Neural progenitor cell (in vitro differentiated cells): Measurements from ENCODE around the gene ARL9. TPM values are rescaled to one million over a fixed set of nuclear protein-coding genes. Genes with fewer than 3 reads are reported as not detected.

Source experiments
- DNase-seq: peaks from one replicate; pipeline ENCODE4 v3.0.0-alpha.2; 2016; ENCODE audit warnings: low spot score
- H2AFZ ChIP-seq: fragments of 200-600 bp; sonication (generic); replicated peaks from 2 replicates; pipeline ENCODE4 v1.6.1; 2016; ENCODE audit warnings: antibody characterized with exemption
- H3F3A ChIP-seq: fragments of 200-600 bp; sonication (generic); 2 replicates; pipeline ENCODE4 v1.6.1; 2016; ENCODE audit warnings: antibody characterized with exemption, low read depth
- H3K27ac ChIP-seq: fragments of 200-600 bp; sonication (generic); 2 replicates; pipeline ENCODE4 v1.5.1; 2016; ENCODE audit warnings: mild to moderate bottlenecking
- H3K27me3 ChIP-seq: fragments of 200-600 bp; sonication (generic); 2 replicates; pipeline ENCODE4 v1.6.1; 2016; ENCODE audit warnings: mild to moderate bottlenecking, moderate library complexity
- H3K36me3 ChIP-seq: fragments of 200-600 bp; sonication (generic); 2 replicates; pipeline ENCODE4 v1.5.1; 2016
- H3K4me1 ChIP-seq: fragments of 200-600 bp; sonication (generic); 2 replicates; pipeline ENCODE4 v1.6.1; 2016; ENCODE audit warnings: mixed run types
- H3K4me2 ChIP-seq: fragments of 200-600 bp; sonication (generic); 2 replicates; pipeline ENCODE4 v1.6.1; 2016
- H3K4me3 ChIP-seq: fragments of 200-600 bp; sonication (generic); 2 replicates; pipeline ENCODE4 v1.5.1; 2016
- H3K79me2 ChIP-seq: fragments of 200-600 bp; sonication (generic); 2 replicates; pipeline ENCODE4 v1.6.1; 2016; ENCODE audit warnings: low read depth
- H3K9ac ChIP-seq: fragments of 200-600 bp; sonication (generic); 2 replicates; pipeline ENCODE4 v1.6.1; 2016
- H3K9me3 ChIP-seq: fragments of 200-600 bp; sonication (generic); 2 replicates; pipeline ENCODE4 v1.5.1; 2016; ENCODE audit warnings: low read depth
- H4K20me1 ChIP-seq: fragments of 200-600 bp; sonication (generic); 2 replicates; pipeline ENCODE4 v1.6.1; 2016; ENCODE audit warnings: low read depth
- H3K27ac Mint-ChIP-seq: 3 replicates; pipeline ENCODE4 v1.8.0; 2021; ENCODE audit warnings: mixed read lengths
- H3K27me3 Mint-ChIP-seq: 2 replicates; pipeline ENCODE4 v1.8.0; 2022; ENCODE audit warnings: low read depth, mild to moderate bottlenecking, inconsistent platforms, moderate library complexity, mixed read lengths; ENCODE audit not compliant: insufficient read depth
- H3K36me3 Mint-ChIP-seq: 3 replicates; pipeline ENCODE4 v1.8.0; 2021; ENCODE audit warnings: mixed read lengths
- H3K4me1 Mint-ChIP-seq: 3 replicates; pipeline ENCODE4 v1.8.0; 2021; ENCODE audit warnings: mixed read lengths
- H3K4me3 Mint-ChIP-seq: 3 replicates; pipeline ENCODE4 v1.8.0; 2021; ENCODE audit warnings: mild to moderate bottlenecking, moderate library complexity, mixed read lengths
- H3K9me3 Mint-ChIP-seq: 3 replicates; pipeline ENCODE4 v1.8.0; 2020; ENCODE audit warnings: mixed read lengths
- CTCF ChIP-seq: fragments of 200-600 bp; sonication (generic); IDR thresholded peaks from 2 replicates; pipeline ENCODE4 v1.5.1; 2017; ENCODE audit warnings: antibody characterized with exemption, mild to moderate bottlenecking
- EZH2 ChIP-seq: fragments of 200-600 bp; sonication (generic); IDR thresholded peaks from 2 replicates; pipeline ENCODE4 v1.6.1; 2017; ENCODE audit warnings: antibody characterized with exemption, mild to moderate bottlenecking, moderate library complexity
- EZH2phosphoT487 ChIP-seq: fragments of 200-600 bp; sonication (generic); IDR thresholded peaks from 2 replicates; pipeline ENCODE4 v1.6.1; 2017; ENCODE audit warnings: antibody characterized with exemption
- total RNA-seq: library from RNA; depleted of rRNA; stranded (reverse); fragments of >200 nt; gene quantifications from 2 replicates; pipeline ENCODE4 v1.2.3, GENCODE V29; 2015; ENCODE audit warnings: low replicate concordance

ARL9 gene
- total RNA-seq, 1 donor from 2014 or later: 0.45 TPM

- Mint-ChIP-seq H3K9me3 (no peaks in the 10 kb centered on the region), H3K27ac (no peak overlapping the region), H3K4me3 (no peak overlapping the region), H3K4me1 (no peaks in the 10 kb centered on the region), H3K36me3 (peaks cover 18% of the 10 kb centered on the region), H3K27me3 (no peaks in the 10 kb centered on the region)
- H3K79me2 ChIP-seq: no peaks in the 10 kb centered on the region
- no peaks in the 10 kb centered on the region for H3K27me3 ChIP-seq
- peaks cover 35% of the 10 kb centered on the region for H3K36me3 ChIP-seq
- no peaks in the 10 kb centered on the region for H3K9me3 ChIP-seq
- H4K20me1 ChIP-seq: no peaks in the 10 kb centered on the region
- H3K4me1 ChIP-seq: no peaks in the 10 kb centered on the region
- DNase-seq: no peak
- TF ChIP-seq EZH2phosphoT487 (no peak), EZH2 (no peak), CTCF (no peak)
- no peak overlapping the region for H3K4me2 ChIP-seq
- no peak overlapping the region for H3K9ac ChIP-seq
- H2AFZ ChIP-seq: no peak overlapping the region
- H3K4me3 ChIP-seq: no peak overlapping the region
- no peaks in the 10 kb centered on the region for H3F3A ChIP-seq
- no peak overlapping the region for H3K27ac ChIP-seq
Measured at GRCh38 chr4:56480691-56481090, 24.9 kb upstream of the ARL9 start.

- no peaks in the 10 kb centered on the region for H3K9me3 Mint-ChIP-seq
Measured at GRCh38 chr4:56496241-56496640, 9.3 kb upstream of the ARL9 start.

GRCh38 chr4:56511098-56511497 lies 5.5 kb downstream of the ARL9 start:
- no peak overlapping the region for H3K27ac Mint-ChIP-seq

More at GRCh38 chr4:56496241-56496640, 9.3 kb upstream of the ARL9 start:
- no peak for DNase-seq
- no peak overlapping the region for H2AFZ ChIP-seq
- no peaks in the 10 kb centered on the region for H3K9me3 ChIP-seq
- no peak overlapping the region for H3K27ac ChIP-seq
- Mint-ChIP-seq H3K27ac (no peak overlapping the region), H3K4me3 (no peak overlapping the region), H3K36me3 (peaks cover 46% of the 10 kb centered on the region), H3K27me3 (no peaks in the 10 kb centered on the region), H3K4me1 (no peaks in the 10 kb centered on the region)
- H3K79me2 ChIP-seq: no peaks in the 10 kb centered on the region
- TF ChIP-seq EZH2 (no peak), EZH2phosphoT487 (no peak), CTCF (no peak)
- H3K4me3 ChIP-seq: no peak overlapping the region
- no peaks in the 10 kb centered on the region for H4K20me1 ChIP-seq
- no peaks in the 10 kb centered on the region for H3K27me3 ChIP-seq
- H3K4me1 ChIP-seq: no peaks in the 10 kb centered on the region
- no peak overlapping the region for H3K9ac ChIP-seq
- H3K4me2 ChIP-seq: no peak overlapping the region
- H3F3A ChIP-seq: no peaks in the 10 kb centered on the region
- peaks cover 17% of the 10 kb centered on the region for H3K36me3 ChIP-seq

More at GRCh38 chr4:56511098-56511497, 5.5 kb downstream of the ARL9 start:
- Histone ChIP-seq H3K27ac (no peak overlapping the region), H3K79me2 (no peaks in the 10 kb centered on the region), H2AFZ (no peak overlapping the region), H3K9ac (no peak overlapping the region), H3K4me2 (no peak overlapping the region), H3K36me3 (no peaks in the 10 kb centered on the region), H3K9me3 (no peaks in the 10 kb centered on the region), H3F3A (peaks cover 5% of the 10 kb centered on the region), H3K4me1 (no peaks in the 10 kb centered on the region), H3K27me3 (peaks cover 14% of the 10 kb centered on the region), H3K4me3 (no peak overlapping the region), H4K20me1 (no peaks in the 10 kb centered on the region)
- peaks cover 3% of the 10 kb centered on the region for H3K27me3 Mint-ChIP-seq
- no peaks in the 10 kb centered on the region for H3K36me3 Mint-ChIP-seq
- peaks cover 10% of the 10 kb centered on the region for H3K4me1 Mint-ChIP-seq
- H3K4me3 Mint-ChIP-seq: no peak overlapping the region
- H3K9me3 Mint-ChIP-seq: no peaks in the 10 kb centered on the region
- DNase-seq: no peak
- no peak for TF ChIP-seq EZH2phosphoT487
- no peak for TF ChIP-seq EZH2
- no peak for TF ChIP-seq CTCF
